DND-41 (cell line): Measurements from ENCODE around the gene TPD52L1.

Source experiments
- CTCF ChIP-seq: IDR thresholded peaks from 2 replicates; pipeline ENCODE4 v1.5.1; 2012; ENCODE audit warnings: borderline replicate concordance, low read length, moderate library complexity, mild to moderate bottlenecking; ENCODE audit not compliant: poor library complexity, severe bottlenecking; ENCODE audit errors: extremely low read depth
- EZH2 ChIP-seq: IDR thresholded peaks from 3 replicates; pipeline ENCODE4 v1.6.1; 2012; ENCODE audit warnings: borderline replicate concordance, low read depth, mild to moderate bottlenecking, moderate library complexity, low read length, inconsistent platforms; ENCODE audit not compliant: severe bottlenecking

- TF ChIP-seq CTCF (no peak), EZH2 (no peak)
These were observed 22.0 kb downstream of the TPD52L1 start for GRCh38 chr6:125175466-125176048.
